ENCODE data around the gene ENAM.

DNA sequence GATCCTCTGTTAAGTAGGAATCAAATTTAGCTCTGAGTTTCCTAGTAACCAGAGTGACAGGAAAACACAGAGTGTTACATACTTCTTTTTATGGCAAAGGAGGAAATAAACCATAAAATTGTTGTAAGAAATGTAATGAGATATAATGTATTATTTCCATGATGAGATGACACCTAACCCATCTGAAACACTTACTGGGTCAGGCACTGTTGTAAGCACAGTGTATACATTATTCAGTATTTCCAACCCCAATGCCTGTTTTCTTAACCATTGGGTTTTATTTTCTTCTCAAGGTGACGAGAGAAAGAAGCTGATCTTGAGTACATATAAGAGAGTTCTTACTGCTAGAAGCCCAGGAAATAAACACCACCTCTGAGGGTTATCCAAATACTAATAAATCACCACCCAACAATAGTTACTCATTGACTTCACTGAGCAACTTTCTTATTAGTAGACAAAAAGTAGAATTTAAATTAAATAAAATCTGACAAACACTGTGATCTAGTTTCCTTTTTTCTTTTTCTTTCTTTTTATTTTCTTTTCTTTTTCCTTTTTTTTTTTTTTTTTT, 4.2 kb upstream of the ENAM start:
- TF ChIP-seq, protein P1, sequence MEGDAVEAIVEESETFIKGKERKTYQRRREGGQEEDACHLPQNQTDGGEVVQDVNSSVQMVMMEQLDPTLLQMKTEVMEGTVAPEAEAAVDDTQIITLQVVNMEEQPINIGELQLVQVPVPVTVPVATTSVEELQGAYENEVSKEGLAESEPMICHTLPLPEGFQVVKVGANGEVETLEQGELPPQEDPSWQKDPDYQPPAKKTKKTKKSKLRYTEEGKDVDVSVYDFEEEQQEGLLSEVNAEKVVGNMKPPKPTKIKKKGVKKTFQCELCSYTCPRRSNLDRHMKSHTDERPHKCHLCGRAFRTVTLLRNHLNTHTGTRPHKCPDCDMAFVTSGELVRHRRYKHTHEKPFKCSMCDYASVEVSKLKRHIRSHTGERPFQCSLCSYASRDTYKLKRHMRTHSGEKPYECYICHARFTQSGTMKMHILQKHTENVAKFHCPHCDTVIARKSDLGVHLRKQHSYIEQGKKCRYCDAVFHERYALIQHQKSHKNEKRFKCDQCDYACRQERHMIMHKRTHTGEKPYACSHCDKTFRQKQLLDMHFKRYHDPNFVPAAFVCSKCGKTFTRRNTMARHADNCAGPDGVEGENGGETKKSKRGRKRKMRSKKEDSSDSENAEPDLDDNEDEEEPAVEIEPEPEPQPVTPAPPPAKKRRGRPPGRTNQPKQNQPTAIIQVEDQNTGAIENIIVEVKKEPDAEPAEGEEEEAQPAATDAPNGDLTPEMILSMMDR (IDR thresholded peaks at IDR 0.05) = no peak
- TF ChIP-seq POLR2AphosphoS5 (IDR thresholded peaks at IDR 0.05) (no peak), POLR2A (IDR thresholded peaks at IDR 0.05) (no peak), EP300 (IDR thresholded peaks at IDR 0.05) (no peak)
